NCI-H2107 treated with DMSO at 0.1 percent for 48 hours (cell line): ENCODE measurements around the gene LCN1.
"Not testable (repeated sequence)": the region's sequence is repeated elsewhere in the genome, so short reads cannot be mapped to it uniquely, and the experiment has no call there.

ENCODE experiments used
- DNase-seq: peaks from one replicate; lab custom pipeline; 2025; ENCODE audit not compliant: unreplicated experiment; lab: John Stamatoyannopoulos, UW

The LCN1 gene

DNA sequence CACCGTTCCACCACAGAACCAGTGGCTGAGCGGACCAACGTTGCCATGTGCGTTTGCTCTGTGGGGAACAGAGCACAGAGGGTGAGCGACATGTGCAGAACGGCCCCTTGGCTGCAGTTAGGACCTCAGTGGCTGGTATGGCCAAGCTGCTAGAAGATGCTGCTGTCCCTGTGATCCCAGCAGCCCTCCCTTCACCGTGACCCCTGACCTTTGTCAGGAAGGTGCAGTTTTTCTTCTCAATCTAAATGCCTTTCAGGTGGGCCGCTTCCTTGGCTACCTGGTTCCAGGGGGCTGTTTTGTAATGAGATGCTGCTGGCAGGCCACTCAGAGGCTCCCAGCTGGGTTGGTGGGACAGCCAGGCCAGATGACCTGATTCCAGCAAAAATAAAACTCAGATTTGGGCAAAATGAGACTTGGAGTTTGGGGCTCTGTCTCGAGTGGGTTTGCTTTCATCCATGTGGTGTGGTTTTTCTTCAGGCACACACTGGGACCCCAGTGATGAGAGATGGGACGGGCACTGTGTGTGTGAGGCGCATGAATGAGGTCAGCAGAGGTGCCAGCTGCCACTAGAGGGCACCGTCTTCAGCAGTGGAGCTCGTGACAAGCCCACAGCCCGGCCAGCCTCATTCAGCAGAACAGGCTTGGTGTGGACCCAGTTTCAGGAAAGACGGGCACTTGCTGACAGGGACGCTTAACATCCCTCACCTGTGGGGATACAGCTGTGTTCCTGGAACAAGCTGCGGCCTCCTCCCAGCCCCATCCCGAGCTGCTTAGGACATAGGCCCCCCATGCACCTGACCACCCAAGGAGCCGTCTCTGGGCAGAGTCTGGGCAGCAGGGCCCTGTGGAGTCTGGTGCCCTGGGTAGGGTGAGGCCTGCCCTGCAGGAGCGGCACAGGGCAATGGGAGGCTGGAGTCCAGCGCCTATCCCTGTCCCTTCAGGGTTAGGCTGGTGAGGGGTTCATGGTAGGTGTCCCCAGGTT is 16.7 kb upstream of the LCN1 start:
- peak; percentile 4 for DNase-seq

DNA sequence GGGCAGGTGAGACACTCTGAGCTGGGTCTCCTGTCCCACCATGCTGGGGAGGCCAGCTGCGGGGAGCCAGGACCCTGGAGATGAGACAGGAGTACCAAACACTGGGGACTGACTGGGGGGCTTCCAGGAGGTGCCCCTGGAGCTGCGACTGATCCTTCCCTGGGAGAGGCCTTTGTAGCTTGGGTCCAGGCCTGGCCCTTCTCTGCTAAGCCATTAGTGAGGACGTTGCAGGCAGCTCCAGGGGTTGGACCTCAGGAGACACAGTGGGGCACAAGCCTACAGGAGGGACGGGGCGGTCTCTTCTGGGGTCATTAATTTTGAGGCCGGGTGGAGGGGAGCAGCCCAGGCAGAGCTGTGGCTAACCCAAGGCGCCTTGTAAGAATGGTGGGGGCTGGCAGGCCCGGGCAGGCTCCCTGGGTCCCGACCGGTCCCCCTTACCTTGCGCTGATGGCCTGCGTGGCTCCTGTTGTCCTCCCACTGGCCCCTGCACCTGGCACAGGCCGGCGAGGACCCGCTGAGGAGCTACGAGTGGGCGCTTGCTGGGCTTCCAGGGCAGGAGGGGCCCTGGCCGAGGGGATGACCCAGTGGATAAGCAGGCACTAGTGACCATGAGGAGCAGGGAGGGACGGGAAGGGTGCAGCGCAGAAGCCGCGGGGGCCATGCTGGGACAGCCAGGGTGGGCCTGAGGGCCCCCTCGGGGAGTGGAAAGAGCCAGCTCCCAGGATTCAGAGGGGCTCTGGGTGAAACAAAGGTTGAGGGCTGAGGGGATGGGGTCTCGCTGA is 15.6 kb upstream of the LCN1 start:
- no peak for DNase-seq

DNA sequence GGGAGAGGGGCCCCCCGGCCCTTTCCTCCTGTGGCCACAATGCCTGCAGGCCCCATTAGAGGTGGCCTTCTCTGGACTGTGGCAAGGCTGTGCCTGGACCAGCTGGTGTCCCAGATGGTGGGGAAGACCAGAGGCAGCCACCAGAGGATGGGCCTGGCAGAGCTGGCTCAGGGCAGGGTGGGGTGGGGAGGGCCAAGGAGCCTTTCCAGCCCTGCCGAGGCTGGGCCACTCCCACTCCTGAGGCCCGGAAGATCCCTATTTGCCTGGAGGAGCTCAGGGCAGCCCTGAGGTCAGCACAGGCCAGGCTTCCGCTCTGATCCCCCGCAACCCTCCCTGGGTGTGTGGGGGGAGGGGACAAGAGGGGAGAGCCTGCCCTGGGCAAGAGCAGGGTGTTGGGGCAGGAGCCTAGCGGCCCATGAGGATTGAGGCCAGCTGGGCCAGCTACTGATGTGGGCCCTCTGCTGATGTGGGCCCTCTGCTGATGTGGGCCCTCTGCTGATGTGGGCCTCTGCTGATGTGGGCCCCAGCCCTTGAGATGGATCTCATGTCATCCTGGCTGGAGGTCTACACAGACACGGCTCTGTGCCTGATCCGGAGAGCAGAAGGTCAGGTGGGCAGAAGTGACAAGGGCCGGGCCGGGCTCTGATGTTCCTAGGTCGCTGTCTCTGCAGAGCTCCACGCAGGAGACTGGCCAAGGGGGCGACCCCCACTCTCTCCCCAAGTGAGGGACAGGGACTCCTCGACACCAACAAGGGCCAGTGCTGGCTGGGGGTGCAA is 14.7 kb upstream of the LCN1 start:
- DNase-seq: no peak

DNA sequence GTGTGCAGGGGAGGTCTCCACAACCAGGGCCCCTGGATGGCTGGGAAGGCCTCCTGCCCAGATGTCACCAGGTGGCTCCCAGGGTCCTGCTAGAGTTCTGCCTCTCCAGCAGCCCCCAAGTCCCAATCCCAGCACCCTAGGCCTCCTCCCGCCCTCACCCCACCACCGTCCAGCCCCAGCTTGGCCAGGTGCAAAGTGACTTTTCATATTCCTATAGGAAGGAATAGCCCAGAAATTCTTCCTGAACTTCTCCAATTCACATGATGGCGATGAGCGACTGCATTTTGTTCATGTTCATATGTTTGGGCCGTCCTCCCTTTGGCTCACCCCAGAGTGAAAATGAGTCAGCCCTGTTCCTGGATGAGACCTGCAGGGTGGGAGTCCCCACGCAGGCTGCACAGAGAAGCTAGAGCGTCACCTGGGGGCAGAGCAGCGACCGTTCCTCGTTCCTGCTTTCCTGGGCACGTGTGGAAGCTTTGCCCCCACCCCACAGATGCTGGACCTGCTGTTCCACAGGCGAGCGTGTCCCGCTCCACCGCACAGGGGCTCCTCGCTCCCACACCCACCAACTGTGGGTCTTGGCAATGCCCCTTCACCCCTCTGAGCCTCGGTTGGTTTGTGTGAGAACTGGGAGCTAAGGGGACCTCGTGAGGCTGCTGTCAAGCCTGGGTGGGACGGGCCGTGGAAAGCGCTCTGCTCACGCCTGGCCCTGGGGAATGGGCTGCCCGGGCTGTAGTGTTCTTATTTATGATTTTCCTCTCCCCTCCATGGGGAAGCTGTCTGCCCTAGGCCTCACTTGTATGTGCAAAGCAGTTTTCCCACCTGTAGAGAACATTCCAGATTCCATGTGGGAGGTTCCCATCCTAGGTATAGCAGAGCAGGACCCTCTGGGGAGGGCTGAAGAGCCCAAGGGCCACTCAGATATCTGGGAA is 13.9 kb upstream of the LCN1 start:
- no peak for DNase-seq

DNA sequence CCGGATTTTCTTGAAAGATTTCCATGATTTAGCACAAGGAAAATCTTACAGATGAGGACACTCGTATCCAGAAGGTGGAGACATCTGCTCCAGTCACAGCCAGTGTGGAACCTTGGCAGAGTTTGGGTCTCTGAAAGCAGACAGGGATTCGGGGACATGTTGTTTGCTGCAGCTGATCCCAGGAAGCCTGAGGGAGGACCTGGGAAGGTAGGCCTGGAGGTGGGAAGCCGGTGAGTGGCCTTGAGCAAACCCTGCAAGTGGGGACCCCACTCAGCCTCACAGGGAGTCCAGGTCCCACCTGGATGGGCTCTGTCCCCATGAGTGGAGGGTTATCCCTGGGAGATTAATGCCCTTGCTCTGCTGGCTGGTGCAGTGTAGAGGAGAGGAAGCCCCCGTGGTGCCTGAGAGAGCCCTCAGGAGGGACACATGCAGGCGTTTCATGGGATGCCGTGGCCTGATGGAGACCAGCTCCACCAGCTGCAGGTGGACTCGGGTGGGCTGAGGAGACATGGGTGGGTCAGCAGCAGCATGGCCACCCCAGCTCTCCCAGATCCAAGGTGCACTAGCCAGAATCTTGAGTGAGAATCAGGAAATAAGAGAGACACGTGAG is 12.9 kb upstream of the LCN1 start:
- DNase-seq: no peak

DNA sequence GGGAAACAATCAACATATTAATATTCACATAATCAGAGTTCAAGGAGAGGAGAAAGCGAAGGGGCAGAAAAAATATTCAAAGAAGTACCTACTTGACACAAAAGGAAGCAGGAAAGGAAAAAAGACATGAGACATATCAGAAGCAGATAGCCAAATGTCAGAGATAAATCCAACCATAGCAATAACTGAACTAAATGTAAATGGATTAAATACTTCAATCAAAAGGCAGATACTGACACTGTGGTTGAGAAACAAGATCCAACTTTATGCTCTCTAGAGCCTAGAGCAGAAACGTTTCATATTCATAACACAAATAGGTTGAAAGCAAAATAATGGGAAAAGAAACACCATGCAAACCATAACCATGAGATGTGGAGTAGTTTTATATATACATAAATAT is 11.8 kb upstream of the LCN1 start:
- DNase-seq: no peak

DNA sequence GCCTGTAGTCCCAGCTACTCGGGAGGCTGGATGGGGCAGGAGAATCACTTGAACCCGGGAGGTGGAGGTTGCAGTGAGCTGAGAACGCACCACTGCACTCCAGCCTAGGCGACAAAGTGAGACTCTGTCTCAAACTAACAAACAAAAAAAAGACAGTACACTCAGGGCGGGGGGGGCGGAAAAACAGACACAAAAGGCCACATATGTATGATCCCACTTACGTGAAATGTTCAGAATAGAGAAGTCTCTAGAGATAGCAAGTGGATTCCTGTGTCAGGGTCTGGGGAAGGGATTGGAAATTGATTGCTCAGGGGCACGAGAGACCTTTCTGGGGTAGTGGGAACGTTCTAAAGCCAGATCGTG is 9.0 kb upstream of the LCN1 start:
- DNase-seq: no peak

DNA sequence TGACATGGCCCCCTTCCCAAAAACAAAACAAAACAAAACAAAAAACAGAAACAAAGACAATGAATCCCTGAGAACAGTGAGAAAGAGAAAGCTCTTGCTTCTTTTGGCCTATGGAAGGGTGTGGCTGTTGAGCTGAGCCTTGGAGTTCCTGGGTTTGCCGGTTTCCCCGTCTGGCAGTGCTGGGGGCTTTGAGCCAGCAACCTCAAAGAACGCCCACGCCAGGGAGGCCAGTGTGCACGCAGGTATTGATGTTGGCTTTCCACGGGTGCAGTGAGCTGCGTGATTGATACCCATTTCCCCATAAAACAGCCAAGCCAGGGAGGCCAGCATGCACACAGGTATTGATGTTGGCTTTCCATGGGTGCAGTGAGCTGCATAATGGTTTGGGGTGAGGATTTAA is 8.3 kb upstream of the LCN1 start:
- no peak for DNase-seq

DNA sequence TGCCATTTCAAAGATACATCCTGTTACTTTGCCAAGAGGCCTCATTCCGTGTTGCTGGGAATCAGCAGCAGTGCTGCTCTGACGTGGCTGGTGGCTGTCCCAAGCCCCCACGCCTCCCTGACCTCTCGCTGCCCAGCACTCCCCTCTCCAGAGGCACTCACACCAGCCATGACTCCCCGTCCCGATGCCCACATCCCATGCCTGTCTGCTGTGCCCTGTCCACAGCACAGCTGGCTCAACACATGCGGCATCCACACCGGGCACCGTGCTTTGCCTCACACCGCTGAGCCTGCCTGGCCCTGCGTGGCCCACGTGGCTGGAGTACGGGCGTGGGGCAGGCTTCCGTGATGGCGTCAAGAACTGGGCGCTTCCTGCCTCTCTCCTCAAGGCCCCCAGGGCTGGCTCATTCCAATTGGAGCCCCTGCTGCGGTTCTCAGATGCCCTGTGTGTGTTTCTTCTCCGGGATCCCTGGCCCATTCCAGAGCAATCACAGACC is 7.8 kb upstream of the LCN1 start:
- DNase-seq: no peak

DNA sequence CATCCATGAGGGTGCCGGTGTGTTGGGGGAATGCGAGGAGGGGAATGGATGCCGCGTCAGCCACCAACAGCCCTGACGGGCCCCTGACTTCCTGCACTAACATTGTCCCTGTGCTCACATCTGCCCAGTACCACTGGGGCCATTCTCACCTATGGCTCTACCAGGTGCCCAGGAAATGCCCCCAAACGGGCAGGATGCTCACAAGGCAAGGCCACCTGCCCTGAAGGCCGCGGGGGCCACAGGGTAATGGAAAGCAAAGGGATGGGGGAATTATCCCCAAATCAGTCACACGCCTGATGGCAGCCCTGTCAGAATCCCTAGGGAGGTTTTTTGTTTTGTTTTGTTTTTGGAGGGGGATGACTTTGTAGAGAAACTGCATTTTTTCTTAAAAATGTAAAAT is 7.3 kb upstream of the LCN1 start:
- not testable (repeated sequence) for DNase-seq

DNA sequence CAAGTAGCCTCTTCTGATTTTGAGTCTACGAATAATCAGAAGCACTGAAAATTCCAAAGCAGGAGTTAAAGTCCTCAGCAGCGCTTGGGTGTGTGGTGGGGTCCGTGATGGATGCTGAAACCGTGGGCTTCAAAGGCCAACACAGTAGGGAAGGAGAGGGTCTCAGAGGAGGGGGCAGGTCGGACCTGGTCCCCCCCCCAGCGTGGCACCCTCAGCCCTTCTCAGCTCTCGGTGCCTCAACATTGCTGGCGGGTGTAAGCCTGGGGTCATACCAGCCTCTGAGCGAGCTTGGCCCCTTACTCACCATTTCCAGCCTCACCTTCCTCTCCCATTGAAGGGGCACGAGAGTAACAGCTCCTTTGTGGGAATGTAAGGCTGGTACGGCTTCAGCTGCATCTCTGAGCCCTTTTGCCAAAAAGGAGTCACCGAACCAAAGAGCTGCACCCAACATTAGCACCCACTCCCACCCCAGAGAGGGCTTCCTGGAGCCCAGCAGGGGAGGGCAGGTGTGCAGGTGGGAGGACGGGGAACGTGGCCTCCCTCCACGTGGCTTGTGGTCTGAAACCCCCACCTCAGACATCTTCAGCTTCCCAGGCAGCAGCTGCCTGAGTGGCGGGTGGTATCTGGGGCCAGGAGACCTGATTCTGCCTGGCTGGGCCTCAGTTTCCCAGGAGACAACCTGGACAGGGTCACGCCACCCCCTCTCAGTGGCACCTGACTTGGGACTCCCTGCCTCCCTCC is 6.7 kb upstream of the LCN1 start:
- no peak for DNase-seq

DNA sequence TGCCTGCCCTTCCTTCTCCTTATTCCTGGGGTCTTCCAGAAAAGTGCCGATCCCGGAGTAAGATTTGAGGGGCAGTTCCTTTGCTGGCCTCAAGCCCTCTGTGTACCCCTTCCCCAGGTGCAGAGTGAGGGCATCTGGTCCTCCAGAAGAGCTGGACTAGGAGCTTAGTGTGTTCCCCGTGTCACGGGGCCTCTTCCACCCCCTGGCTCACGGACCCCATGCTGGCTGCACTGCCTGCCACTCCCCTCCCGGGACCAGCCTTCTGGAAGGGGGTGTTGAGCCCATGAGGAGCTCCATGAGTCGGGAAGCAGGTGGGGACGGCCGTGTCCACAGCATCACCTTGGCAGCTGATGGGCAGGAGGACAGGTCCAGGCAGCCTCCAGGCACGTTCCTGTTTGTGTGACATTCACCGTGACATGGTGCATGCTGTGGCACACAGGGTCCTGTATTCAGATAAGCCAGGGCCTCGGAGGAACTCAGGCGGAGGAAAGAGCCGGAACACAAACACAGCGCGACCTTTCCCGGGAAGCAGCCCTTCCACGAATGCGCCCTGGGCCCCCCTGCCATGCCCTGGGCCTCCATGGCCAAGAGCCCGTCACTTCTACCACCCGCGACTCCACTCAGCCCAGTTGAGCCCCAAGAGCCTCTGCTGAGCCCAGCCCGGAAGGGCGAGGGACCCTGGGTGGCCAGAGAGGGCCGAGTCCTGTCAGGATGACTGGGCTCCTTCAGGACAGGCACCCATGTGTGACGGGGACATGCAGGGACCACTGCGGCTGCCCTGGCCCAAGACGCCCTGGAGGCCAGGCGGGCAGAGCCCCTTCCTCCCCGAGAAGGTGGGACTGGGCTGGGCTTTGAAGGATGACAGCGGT is 5.9 kb upstream of the LCN1 start:
- DNase-seq: no peak

DNA sequence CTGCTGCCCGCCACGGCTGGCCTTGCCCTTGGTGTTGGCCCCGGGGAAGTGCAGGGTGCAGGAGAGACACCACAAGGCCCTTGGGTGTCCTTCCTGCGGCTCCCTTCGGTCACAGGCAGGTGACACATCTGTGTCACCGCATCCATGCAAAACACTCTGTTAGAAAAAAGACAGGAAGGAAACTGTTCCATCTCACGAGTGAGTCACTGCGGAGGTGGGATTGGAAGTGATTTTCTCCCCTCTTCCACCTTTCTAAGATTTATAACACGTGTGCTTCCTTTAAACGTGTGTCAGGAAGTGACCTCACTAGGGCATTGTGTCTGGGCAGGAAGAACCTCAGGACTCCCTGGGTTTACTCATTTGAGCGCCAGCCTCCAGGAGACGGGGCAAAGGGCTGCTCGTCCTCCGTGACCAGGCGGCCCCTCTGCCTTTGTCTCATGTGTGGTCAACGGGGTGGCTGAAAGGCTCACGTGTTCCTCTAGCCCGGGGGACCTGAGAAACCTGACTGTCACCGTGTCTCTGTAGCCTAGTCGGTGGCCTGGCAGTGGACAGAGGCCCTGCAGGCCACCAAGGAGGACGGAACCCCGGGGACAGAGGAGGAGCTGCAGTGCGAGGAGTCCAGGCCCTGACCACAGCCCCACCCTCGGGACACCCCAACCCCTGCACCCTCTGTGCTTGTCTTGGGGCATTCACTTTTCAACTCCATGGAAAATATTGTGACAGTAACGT is 4.9 kb upstream of the LCN1 start:
- DNase-seq: no peak

DNA sequence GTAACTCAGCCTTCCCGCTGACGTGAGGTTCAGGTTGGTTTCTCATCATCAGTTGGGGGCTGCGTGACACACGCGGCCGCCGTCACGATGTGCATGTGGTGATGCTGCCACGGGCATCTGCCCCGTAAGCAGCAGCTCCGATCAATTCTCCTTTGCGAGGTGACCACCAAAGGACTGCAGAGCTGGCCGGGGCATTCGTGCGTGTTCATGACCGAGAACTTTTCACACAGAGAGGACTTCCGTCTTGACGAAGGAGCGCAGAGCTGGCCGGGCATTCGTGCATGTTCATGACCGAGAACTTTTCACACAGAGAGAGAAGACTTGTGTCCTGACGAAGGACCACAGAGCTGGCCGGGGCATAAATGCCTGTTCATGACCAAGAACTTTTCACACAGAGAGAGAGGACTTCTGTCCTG is 3.8 kb upstream of the LCN1 start:
- DNase-seq: no peak

DNA sequence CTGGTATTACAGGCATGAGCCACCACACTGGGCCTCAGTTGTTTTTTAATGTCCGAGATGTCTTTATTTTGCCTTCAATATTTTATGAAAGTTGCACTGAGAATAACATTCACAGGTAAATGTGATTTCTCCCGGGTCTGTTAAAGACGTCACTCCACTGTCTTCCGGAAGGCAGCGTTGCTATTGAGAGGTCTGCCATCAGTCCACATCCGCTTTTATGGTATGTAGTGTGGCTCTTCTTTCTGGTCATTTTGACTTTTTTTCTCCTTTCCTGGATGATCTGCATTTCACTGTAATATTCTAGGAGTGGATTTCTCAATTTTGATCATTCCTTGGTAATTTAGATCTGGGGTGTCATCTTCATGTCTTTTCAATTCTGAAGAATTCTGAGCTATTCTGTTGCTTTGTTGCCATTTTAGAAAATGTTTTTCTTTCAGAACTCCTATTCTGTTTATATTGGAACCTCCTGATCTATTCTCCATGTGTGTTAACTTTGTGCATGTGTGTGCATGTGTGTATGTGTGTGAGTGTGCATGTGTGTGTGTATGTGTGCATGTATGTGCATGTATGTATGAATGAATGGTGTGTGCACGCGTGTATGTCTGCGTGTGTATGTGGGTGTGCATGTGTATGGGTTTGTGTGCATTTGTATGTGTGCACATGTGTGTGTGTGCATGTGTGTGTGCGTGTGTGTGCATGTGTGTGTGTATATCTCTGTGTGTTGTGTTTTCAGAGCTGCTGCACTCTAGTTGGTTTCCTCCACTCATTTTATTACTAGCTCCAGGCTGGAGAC is 1.9 kb upstream of the LCN1 start:
- DNase-seq: no peak

DNA sequence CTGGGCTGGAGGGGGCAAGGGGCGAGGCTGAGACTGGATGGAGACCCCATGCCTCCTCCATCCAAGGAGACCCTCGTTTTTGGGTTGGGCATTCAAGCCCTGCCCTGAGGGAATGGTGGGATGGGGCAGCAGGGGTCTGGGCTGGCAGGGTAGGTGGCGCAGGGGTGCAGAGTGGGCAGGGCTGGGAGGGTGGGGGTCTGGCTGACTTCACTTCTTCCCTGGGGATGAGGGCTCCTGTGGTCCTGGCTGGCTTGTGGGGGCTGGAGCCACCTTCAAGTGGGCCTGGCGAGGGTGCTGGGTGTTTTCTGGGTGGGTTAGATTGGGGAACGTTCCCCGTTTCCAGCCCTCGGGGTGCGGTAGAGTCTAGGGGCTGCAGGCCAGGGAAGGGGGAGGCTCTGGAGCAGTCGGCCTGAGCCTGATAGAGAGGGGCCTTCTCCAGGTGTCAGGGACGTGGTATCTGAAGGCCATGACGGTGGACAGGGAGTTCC is 412 bp downstream of the LCN1 start:
- DNase-seq: no peak
